Smooth muscle cell (in vitro differentiated cells): ENCODE measurements around the gene PLB1. TPM values are rescaled to one million over a fixed set of nuclear protein-coding genes. Genes with fewer than 3 reads are reported as not detected.

Source experiments
- DNase-seq: peaks from one replicate; lab custom pipeline; 2025; ENCODE audit not compliant: unreplicated experiment; lab: John Stamatoyannopoulos, UW
- H2AFZ ChIP-seq: fragments of 200-600 bp; sonication (generic); 2 replicates; pipeline ENCODE4 v1.6.0; 2016; ENCODE audit warnings: antibody characterized with exemption, low read depth, mild to moderate bottlenecking
- H3F3A ChIP-seq: fragments of 200-600 bp; sonication (generic); 2 replicates; pipeline ENCODE4 v1.6.0; 2017; ENCODE audit warnings: antibody characterized with exemption, low read depth
- H3K27ac ChIP-seq: fragments of 200-600 bp; sonication (generic); 2 replicates; pipeline ENCODE4 v1.5.1; 2016; ENCODE audit warnings: low read depth, mild to moderate bottlenecking
- H3K27me3 ChIP-seq: fragments of 200-600 bp; sonication (generic); 2 replicates; pipeline ENCODE4 v1.6.1; 2016; ENCODE audit warnings: low read depth, mild to moderate bottlenecking
- H3K36me3 ChIP-seq: fragments of 200-600 bp; sonication (generic); 2 replicates; pipeline ENCODE4 v1.5.1; 2016; ENCODE audit warnings: low read depth
- H3K4me1 ChIP-seq: fragments of 200-600 bp; sonication (generic); 2 replicates; pipeline ENCODE4 v1.5.1; 2016; ENCODE audit warnings: low read depth
- H3K4me2 ChIP-seq: fragments of 200-600 bp; sonication (generic); 2 replicates; pipeline ENCODE4 v1.6.0; 2016; ENCODE audit warnings: mild to moderate bottlenecking
- H3K4me3 ChIP-seq: fragments of 200-600 bp; sonication (generic); 2 replicates; pipeline ENCODE4 v1.5.1; 2016; ENCODE audit warnings: mild to moderate bottlenecking
- H3K79me2 ChIP-seq: fragments of 200-600 bp; sonication (generic); 2 replicates; pipeline ENCODE4 v1.6.0; 2016; ENCODE audit warnings: low read depth, mild to moderate bottlenecking
- H3K9ac ChIP-seq: fragments of 200-600 bp; sonication (generic); 2 replicates; pipeline ENCODE4 v1.6.0; 2016; ENCODE audit warnings: low read depth
- H3K9me3 ChIP-seq: fragments of 200-600 bp; sonication (generic); replicated peaks from 2 replicates; pipeline ENCODE4 v1.5.1; 2016; ENCODE audit warnings: low read depth
- H4K20me1 ChIP-seq: fragments of 200-600 bp; sonication (generic); 2 replicates; pipeline ENCODE4 v1.6.0; 2016; ENCODE audit warnings: low read depth
- WGBS: methylation state at CpG from one replicate; pipeline ENCODE4 v1.1.7; 2016; ENCODE audit warnings: low lambda C conversion rate; 5-methylcytosine and 5-hydroxymethylcytosine counted together
- polyA plus RNA-seq: library from polyadenylated mRNA; unstranded; fragments of >200 nt; fragmentation: Nextera tagmentation; extraction: Ambion mirVana; gene quantifications from 2 replicates; pipeline ENCODE4 v1.2.1, GENCODE V29; 2016
- total RNA-seq: library from RNA; depleted of rRNA; stranded (reverse); fragments of >200 nt; gene quantifications from 2 replicates; pipeline ENCODE4 v1.2.3, GENCODE V29; 2014
- TF ChIP-seq, protein P1 (sequence below): fragments of 200-600 bp; sonication (generic); IDR thresholded peaks from 2 replicates; pipeline ENCODE4 v1.5.1; 2017; ENCODE audit warnings: borderline replicate concordance, mild to moderate bottlenecking, antibody characterized with exemption; ENCODE audit not compliant: insufficient read depth, poor library complexity, severe bottlenecking

Gene PLB1
- total and polyA plus RNA-seq, 2 experiments from 2014 or later = 0.75 to 8.7 TPM

DNA sequence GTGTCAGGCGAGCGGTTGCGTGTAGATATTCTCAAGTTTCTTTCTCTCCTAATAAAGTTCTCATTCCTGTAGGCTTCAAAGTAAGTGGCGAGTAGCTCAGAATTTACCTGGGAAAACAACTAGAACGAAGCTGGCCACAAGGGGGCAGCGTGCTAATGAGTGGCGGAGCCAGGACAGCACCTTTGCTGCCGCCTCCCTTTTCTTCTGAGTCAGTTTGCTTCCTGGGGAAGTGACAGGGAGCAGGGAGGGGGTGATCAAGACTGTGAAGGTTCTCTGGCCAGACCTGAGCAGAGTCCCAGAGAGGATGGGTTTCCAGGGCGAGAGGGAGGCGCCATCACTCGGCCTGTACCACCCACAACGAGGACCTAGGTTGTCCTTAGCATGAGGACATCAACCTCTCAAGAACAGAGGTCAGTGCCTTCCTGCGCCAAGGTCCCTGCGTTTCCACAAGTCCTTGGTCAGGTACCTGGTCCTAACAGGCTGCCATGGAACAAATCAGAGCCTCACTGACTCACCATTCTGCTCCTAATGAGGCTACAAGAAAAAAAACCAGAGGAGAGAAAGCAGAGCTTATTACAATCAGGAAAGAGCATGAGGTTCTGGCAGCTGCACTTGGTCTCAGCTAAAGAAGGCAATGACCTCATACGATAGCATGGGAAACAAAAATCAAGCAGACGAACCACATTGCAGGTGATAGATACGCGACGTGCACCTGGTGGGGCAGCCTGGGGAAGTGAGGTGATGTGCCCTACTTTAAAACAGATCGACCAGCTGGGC is 98.7 kb downstream of the PLB1 start:
- Histone ChIP-seq H3K79me2 (no peaks in the 10 kb centered on the region), H3K9me3 (no peaks in the 10 kb centered on the region), H4K20me1 (no peaks in the 10 kb centered on the region), H3K4me3 (no peak overlapping the region), H3F3A (peaks cover 21% of the 10 kb centered on the region), H3K27ac (peak overlapping the region; percentile 88), H3K4me2 (peak overlapping the region; percentile 77), H3K9ac (peak overlapping the region; percentile 47), H2AFZ (peak overlapping the region; percentile 65), H3K36me3 (no peaks in the 10 kb centered on the region), H3K27me3 (no peaks in the 10 kb centered on the region), H3K4me1 (peaks cover 3% of the 10 kb centered on the region)
- TF ChIP-seq, protein P1, sequence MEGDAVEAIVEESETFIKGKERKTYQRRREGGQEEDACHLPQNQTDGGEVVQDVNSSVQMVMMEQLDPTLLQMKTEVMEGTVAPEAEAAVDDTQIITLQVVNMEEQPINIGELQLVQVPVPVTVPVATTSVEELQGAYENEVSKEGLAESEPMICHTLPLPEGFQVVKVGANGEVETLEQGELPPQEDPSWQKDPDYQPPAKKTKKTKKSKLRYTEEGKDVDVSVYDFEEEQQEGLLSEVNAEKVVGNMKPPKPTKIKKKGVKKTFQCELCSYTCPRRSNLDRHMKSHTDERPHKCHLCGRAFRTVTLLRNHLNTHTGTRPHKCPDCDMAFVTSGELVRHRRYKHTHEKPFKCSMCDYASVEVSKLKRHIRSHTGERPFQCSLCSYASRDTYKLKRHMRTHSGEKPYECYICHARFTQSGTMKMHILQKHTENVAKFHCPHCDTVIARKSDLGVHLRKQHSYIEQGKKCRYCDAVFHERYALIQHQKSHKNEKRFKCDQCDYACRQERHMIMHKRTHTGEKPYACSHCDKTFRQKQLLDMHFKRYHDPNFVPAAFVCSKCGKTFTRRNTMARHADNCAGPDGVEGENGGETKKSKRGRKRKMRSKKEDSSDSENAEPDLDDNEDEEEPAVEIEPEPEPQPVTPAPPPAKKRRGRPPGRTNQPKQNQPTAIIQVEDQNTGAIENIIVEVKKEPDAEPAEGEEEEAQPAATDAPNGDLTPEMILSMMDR = peak; percentile 89
- WGBS = 35% methylated on average over 20 of the region's 20 CpGs
- peak; percentile 40 for DNase-seq

DNA sequence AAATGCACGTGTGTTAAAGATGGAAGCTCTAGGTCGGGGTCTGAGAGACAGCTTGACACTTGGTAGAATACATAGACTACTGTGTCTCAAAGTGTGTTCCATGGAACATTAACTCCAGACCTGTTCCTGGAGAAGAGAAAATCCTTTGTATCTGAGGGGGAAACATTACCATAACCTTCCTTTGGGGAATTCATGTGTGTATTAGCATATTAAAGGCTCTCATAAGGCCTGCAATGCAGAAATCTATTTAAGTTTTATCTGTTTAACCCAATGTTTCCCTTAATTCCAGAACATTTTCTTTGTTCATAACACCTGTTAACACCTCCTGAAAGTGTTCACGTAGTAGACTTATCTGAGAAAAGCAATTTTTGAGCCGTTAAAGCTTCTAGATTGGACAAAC is 99.5 kb downstream of the PLB1 start:
- DNase-seq = no peak
- Histone ChIP-seq H3K27ac (peak overlapping the region; percentile 88), H3K9me3 (no peaks in the 10 kb centered on the region), H3K4me2 (no peak overlapping the region), H3K9ac (no peak overlapping the region), H4K20me1 (no peaks in the 10 kb centered on the region), H3K36me3 (no peaks in the 10 kb centered on the region), H2AFZ (no peak overlapping the region), H3K4me1 (peaks cover 3% of the 10 kb centered on the region), H3K27me3 (no peaks in the 10 kb centered on the region), H3K79me2 (no peaks in the 10 kb centered on the region), H3K4me3 (no peak overlapping the region), H3F3A (peaks cover 21% of the 10 kb centered on the region)
- 90% methylated on average over 4 of the region's 4 CpGs for WGBS
- TF ChIP-seq, protein P1 = no peak

DNA sequence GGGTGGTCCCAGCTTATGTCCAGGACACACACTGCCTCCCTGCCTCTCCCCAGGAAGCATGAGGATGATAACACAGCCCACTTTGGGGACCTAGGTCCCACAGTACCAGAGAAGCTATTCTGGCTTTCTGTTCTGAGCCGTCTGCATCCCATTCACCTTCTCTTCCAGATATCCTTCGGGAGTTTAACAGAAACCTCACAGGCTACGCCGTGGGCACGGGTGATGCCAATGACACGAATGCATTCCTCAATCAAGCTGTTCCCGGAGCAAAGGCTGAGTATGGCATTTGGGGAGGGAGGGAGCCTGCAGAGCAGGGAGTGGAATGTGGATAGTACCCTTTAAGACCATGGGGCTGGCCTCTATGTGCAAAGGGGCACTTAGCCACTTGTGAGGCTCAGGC is 102.6 kb downstream of the PLB1 start:
- no peaks in the 10 kb centered on the region for H3K27me3 ChIP-seq
- H3K4me1 ChIP-seq = peaks cover 3% of the 10 kb centered on the region
- H3K79me2 ChIP-seq = no peaks in the 10 kb centered on the region
- no peak overlapping the region for H3K4me3 ChIP-seq
- no peaks in the 10 kb centered on the region for H4K20me1 ChIP-seq
- WGBS = 94% methylated on average over 7 of the region's 7 CpGs
- no peak overlapping the region for H3K27ac ChIP-seq
- no peaks in the 10 kb centered on the region for H3K9me3 ChIP-seq
- peaks cover 21% of the 10 kb centered on the region for H3F3A ChIP-seq
- no peak overlapping the region for H3K9ac ChIP-seq
- no peak overlapping the region for H3K4me2 ChIP-seq
- H3K36me3 ChIP-seq = no peaks in the 10 kb centered on the region
- H2AFZ ChIP-seq = no peak overlapping the region
- TF ChIP-seq, protein P1 = no peak
- DNase-seq = no peak

DNA sequence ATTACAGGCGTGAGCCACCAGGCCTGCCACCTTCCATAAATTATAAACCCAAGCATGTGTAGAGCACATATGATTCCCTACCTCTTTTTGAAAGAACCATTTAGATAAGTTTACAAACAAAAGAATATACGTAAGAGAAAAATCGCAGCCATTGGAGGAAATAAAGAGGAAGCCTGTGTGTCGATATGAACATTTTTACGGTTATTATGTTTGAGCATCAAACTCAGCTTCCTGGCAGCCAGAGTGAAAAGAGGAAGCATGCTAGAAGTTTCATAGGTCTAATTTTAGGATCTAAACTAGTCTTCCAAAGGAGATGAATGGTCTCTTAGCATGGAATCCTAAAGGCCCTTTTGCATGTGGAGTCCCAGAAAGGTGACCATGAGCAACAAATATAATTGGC is 104.3 kb downstream of the PLB1 start:
- TF ChIP-seq, protein P1 = no peak
- WGBS = 97% methylated on average over 5 of the region's 5 CpGs
- H3K9me3 ChIP-seq = no peaks in the 10 kb centered on the region
- no peak overlapping the region for H2AFZ ChIP-seq
- no peak overlapping the region for H3K4me2 ChIP-seq
- no peaks in the 10 kb centered on the region for H4K20me1 ChIP-seq
- H3F3A ChIP-seq = peaks cover 13% of the 10 kb centered on the region
- no peak overlapping the region for H3K9ac ChIP-seq
- DNase-seq = no peak
- no peak overlapping the region for H3K4me3 ChIP-seq
- no peaks in the 10 kb centered on the region for H3K79me2 ChIP-seq
- no peak overlapping the region for H3K27ac ChIP-seq
- H3K27me3 ChIP-seq = no peaks in the 10 kb centered on the region
- H3K36me3 ChIP-seq = no peaks in the 10 kb centered on the region
- no peaks in the 10 kb centered on the region for H3K4me1 ChIP-seq
